Neuronal stem cell (in vitro differentiated cells): Measurements from ENCODE around the gene BPI.

Experiments used
- DNase-seq: peaks from one replicate; pipeline ENCODE4 v3.0.0-alpha.2; 2013; ENCODE audit warnings: low spot score
- H2AFZ ChIP-seq: one replicate; pipeline ENCODE4 v1.6.1; 2013; ENCODE audit warnings: mild to moderate bottlenecking, low read length, inconsistent platforms
- H2AK5ac ChIP-seq: 2 replicates; pipeline ENCODE4 v1.6.1; 2013; ENCODE audit warnings: low read depth, mild to moderate bottlenecking, inconsistent platforms, low read length, moderate library complexity, mixed read lengths
- H2BK120ac ChIP-seq: 2 replicates; pipeline ENCODE4 v1.6.1; 2013; ENCODE audit warnings: low read depth, mild to moderate bottlenecking, inconsistent platforms, low read length, moderate library complexity, mixed read lengths
- H2BK12ac ChIP-seq: one replicate; pipeline ENCODE4 v1.6.1; 2013; ENCODE audit warnings: low read length, inconsistent platforms
- H2BK15ac ChIP-seq: 2 replicates; pipeline ENCODE4 v1.6.1; 2013; ENCODE audit warnings: mild to moderate bottlenecking, low read length, inconsistent platforms, mixed read lengths
- H2BK5ac ChIP-seq: one replicate; pipeline ENCODE4 v1.6.1; 2013; ENCODE audit warnings: inconsistent platforms, mild to moderate bottlenecking, low read length, moderate library complexity
- H3K14ac ChIP-seq: one replicate; pipeline ENCODE4 v1.6.1; 2013; ENCODE audit warnings: low read length, inconsistent platforms
- H3K18ac ChIP-seq: 2 replicates; pipeline ENCODE4 v1.6.1; 2013; ENCODE audit warnings: low read length, inconsistent platforms
- H3K23ac ChIP-seq: 2 replicates; pipeline ENCODE4 v1.6.1; 2013; ENCODE audit warnings: low read depth, mild to moderate bottlenecking, mixed read lengths, low read length, inconsistent platforms; ENCODE audit not compliant: poor library complexity
- H3K27ac ChIP-seq: replicated peaks from 3 replicates; pipeline ENCODE4 v1.5.1; 2013; ENCODE audit warnings: low read length, inconsistent platforms
- H3K27me3 ChIP-seq, 3 experiments: 2 replicates each; pipeline ENCODE4 v1.6.1; 2013; ENCODE audit warnings: low read length in 3 of 3, mild to moderate bottlenecking in 2 of 3, inconsistent platforms in 1 of 3, low read depth in 1 of 3, mixed read lengths in 1 of 3, moderate library complexity in 1 of 3; ENCODE audit not compliant: control insufficient read depth in 3 of 3, insufficient read depth in 3 of 3
- H3K36me3 ChIP-seq, 2 donors: replicated peaks in 1 of 2; 2 replicates each; pipeline ENCODE4 v1.6.1; 2013; ENCODE audit warnings: low read length in 2 of 2; ENCODE audit not compliant: control insufficient read depth in 2 of 2, insufficient read depth in 2 of 2
- H3K4ac ChIP-seq: 2 replicates; pipeline ENCODE4 v1.6.1; 2013; ENCODE audit warnings: inconsistent platforms, mild to moderate bottlenecking, low read length, moderate library complexity
- H3K4me1 ChIP-seq, 2 donors: 1 replicate in 1 of 2; 2 replicates in 1 of 2; pipeline ENCODE4 v1.6.1; 2013; ENCODE audit warnings: low read length in 2 of 2, low read depth in 1 of 2; ENCODE audit not compliant: control insufficient read depth in 2 of 2, insufficient read depth in 1 of 2
- H3K4me2 ChIP-seq: one replicate; pipeline ENCODE4 v1.6.1; 2013; ENCODE audit warnings: mild to moderate bottlenecking, low read length, inconsistent platforms; ENCODE audit not compliant: insufficient read depth, poor library complexity, severe bottlenecking
- H3K4me3 ChIP-seq, 2 donors: 2 replicates each; pipeline ENCODE4 v1.5.1; 2013; ENCODE audit warnings: low read length in 2 of 2, mild to moderate bottlenecking in 2 of 2, inconsistent platforms in 1 of 2, moderate library complexity in 1 of 2
- H3K79me1 ChIP-seq: one replicate; pipeline ENCODE4 v1.6.1; 2013; ENCODE audit warnings: low read depth, mild to moderate bottlenecking, inconsistent platforms, low read length, moderate library complexity
- H3K9ac ChIP-seq: one replicate; pipeline ENCODE4 v1.6.1; 2013; ENCODE audit warnings: mild to moderate bottlenecking, low read depth, low read length, inconsistent platforms; ENCODE audit not compliant: poor library complexity
- H3K9me3 ChIP-seq, 2 donors: replicated peaks in 1 of 2; 2 replicates each; pipeline versions ENCODE3 to v1.6.1; 2013; ENCODE audit warnings: low read length in 2 of 2, mild to moderate bottlenecking in 2 of 2, inconsistent platforms in 1 of 2, low read depth in 1 of 2, mixed read lengths in 1 of 2, moderate library complexity in 1 of 2; ENCODE audit not compliant: control insufficient read depth in 2 of 2, insufficient read depth in 1 of 2
- H4K8ac ChIP-seq: one replicate; pipeline ENCODE4 v1.6.1; 2013; ENCODE audit warnings: low read depth, mild to moderate bottlenecking, inconsistent platforms, low read length, moderate library complexity
- H4K91ac ChIP-seq: one replicate; pipeline ENCODE4 v1.6.1; 2013; ENCODE audit warnings: low read length, low read depth, mild to moderate bottlenecking, inconsistent platforms; ENCODE audit not compliant: poor library complexity
- WGBS, 2 donors: extraction: QIAGEN DNeasy Blood & Tissue Kit; methylation state at CpG; one replicate each; pipeline ENCODE4 v1.1.7; 2013; ENCODE audit warnings: missing lambda C conversion rate in 2 of 2, mixed read lengths in 1 of 2; ENCODE audit not compliant: insufficient read length in 2 of 2, insufficient replicate concordance in 1 of 2; ENCODE audit errors: extremely low coverage in 2 of 2; 5-methylcytosine and 5-hydroxymethylcytosine counted together

BPI gene

GRCh38 chr20:38301309-38301708, 2.6 kb upstream of the BPI start:
- Histone ChIP-seq H3K27ac (no peak overlapping the region), H2BK5ac (no peak overlapping the region), H3K4me1 (peaks cover 2 to 5% of the 10 kb centered on the region in 2 donors), H3K23ac (no peak overlapping the region), H4K8ac (no peak overlapping the region), H3K9me3 (no peaks in the 10 kb centered on the region), H3K4me2 (no peak overlapping the region), H3K9ac (no peak overlapping the region), H3K4ac (no peak overlapping the region), H2BK12ac (no peak overlapping the region), H3K27me3 (peaks cover 0 to 18% (median 0%) of the 10 kb centered on the region in 3 experiments), H2BK15ac (no peak overlapping the region), H3K79me1 (no peaks in the 10 kb centered on the region), H3K14ac (no peak overlapping the region), H2BK120ac (no peak overlapping the region), H3K18ac (no peak overlapping the region), H4K91ac (no peak overlapping the region), H3K36me3 (no peaks in the 10 kb centered on the region), H2AFZ (no peak overlapping the region), H2AK5ac (no peak overlapping the region), H3K4me3 (no peak overlapping the region)
- DNase-seq, result no peak
- no CpG with 5 or more reads among the region's 3 CpGs for WGBS, 2 donors

- H3K14ac ChIP-seq, result no peak overlapping the region
- no peak overlapping the region for H3K23ac ChIP-seq
- no peaks in the 10 kb centered on the region for H3K9me3 ChIP-seq
- DNase-seq, result no peak
- no peak overlapping the region for H4K91ac ChIP-seq
- H2BK15ac ChIP-seq, result no peak overlapping the region
- no peak overlapping the region for H2BK5ac ChIP-seq
- H2AFZ ChIP-seq, result no peak overlapping the region
- H3K4ac ChIP-seq, result no peak overlapping the region
- H3K27me3 ChIP-seq, result peaks cover 0 to 18% (median 0%) of the 10 kb centered on the region in 3 experiments
- no peak overlapping the region for H3K27ac ChIP-seq
- no peak overlapping the region for H2BK12ac ChIP-seq
- H2AK5ac ChIP-seq, result no peak overlapping the region
- whole genome bisulfite sequencing, 2 donors, result no CpG with 5 or more reads among the region's 11 CpGs
- H3K4me3 ChIP-seq, result no peak overlapping the region
- H4K8ac ChIP-seq, result no peak overlapping the region
- no peak overlapping the region for H3K4me2 ChIP-seq
- no peaks in the 10 kb centered on the region for H3K36me3 ChIP-seq
- no peak overlapping the region for H3K9ac ChIP-seq
- H3K4me1 ChIP-seq, result peaks cover 2 to 5% of the 10 kb centered on the region in 2 donors
- no peaks in the 10 kb centered on the region for H3K79me1 ChIP-seq
- no peak overlapping the region for H3K18ac ChIP-seq
- no peak overlapping the region for H2BK120ac ChIP-seq
Measured at GRCh38 chr20:38302786-38303185, 1.2 kb upstream of the BPI start.

GRCh38 chr20:38304845-38305447, 990 bp downstream of the BPI start:
- Histone ChIP-seq H2BK120ac (no peak overlapping the region), H2BK15ac (no peak overlapping the region), H3K4me3 (no peak overlapping the region)

GRCh38 chr20:38305541-38305940, 1.6 kb downstream of the BPI start:
- no peak overlapping the region for H3K9ac ChIP-seq
- H2BK5ac ChIP-seq, result no peak overlapping the region
- no peak overlapping the region for H3K27ac ChIP-seq
- H3K18ac ChIP-seq, result no peak overlapping the region
- H2BK12ac ChIP-seq, result no peak overlapping the region
- no CpG with 5 or more reads among the region's 4 CpGs for WGBS, 2 donors
- no peak overlapping the region for H4K8ac ChIP-seq
- H2BK120ac ChIP-seq, result no peak overlapping the region
- no peak overlapping the region for H3K4me3 ChIP-seq
- no peak overlapping the region for H4K91ac ChIP-seq
- H2AFZ ChIP-seq, result no peak overlapping the region
- no peak overlapping the region for H3K4me2 ChIP-seq
- no peaks in the 10 kb centered on the region for H3K79me1 ChIP-seq
- H3K14ac ChIP-seq, result no peak overlapping the region
- no peaks in the 10 kb centered on the region for H3K36me3 ChIP-seq
- no peaks in the 10 kb centered on the region for H3K9me3 ChIP-seq
- no peak overlapping the region for H2AK5ac ChIP-seq
- H2BK15ac ChIP-seq, result no peak overlapping the region
- H3K4ac ChIP-seq, result no peak overlapping the region
- peaks cover 0 to 22% (median 0%) of the 10 kb centered on the region in 3 experiments for H3K27me3 ChIP-seq
- DNase-seq, result no peak
- H3K23ac ChIP-seq, result no peak overlapping the region
- H3K4me1 ChIP-seq, result peaks cover 2% of the 10 kb centered on the region in 2 donors

More at GRCh38 chr20:38304845-38305447, 990 bp downstream of the BPI start:
- Histone ChIP-seq H3K18ac (no peak overlapping the region), H2BK12ac (no peak overlapping the region), H3K4ac (no peak overlapping the region), H4K8ac (no peak overlapping the region), H3K9me3 (no peaks in the 10 kb centered on the region), H3K4me2 (no peak overlapping the region), H2BK5ac (no peak overlapping the region), H2AK5ac (no peak overlapping the region), H3K9ac (no peak overlapping the region), H4K91ac (no peak overlapping the region), H3K27ac (no peak overlapping the region), H3K36me3 (no peaks in the 10 kb centered on the region), H3K27me3 (peaks cover 0 to 24% (median 0%) of the 10 kb centered on the region in 3 experiments), H3K4me1 (peaks cover 2% of the 10 kb centered on the region in 2 donors), H3K79me1 (no peaks in the 10 kb centered on the region), H3K23ac (no peak overlapping the region), H2AFZ (no peak overlapping the region), H3K14ac (no peak overlapping the region)
- no CpG with 5 or more reads among the region's 8 CpGs for WGBS, 2 donors
- DNase-seq, result no peak
